Endothelial cell (in vitro differentiated cells): Measurements from ENCODE around the gene ADAMTSL5. TPM values are rescaled to one million over a fixed set of nuclear protein-coding genes. Genes with fewer than 3 reads are reported as not detected.

ENCODE experiments used
- DNase-seq: peaks from one replicate; pipeline ENCODE4 v3.0.0; 2021; ENCODE audit warnings: low spot score
- H3K27ac Mint-ChIP-seq: one replicate; pipeline ENCODE4 v1.8.0; 2021; ENCODE audit warnings: mixed read lengths, inconsistent platforms; ENCODE audit not compliant: unreplicated experiment
- H3K27me3 Mint-ChIP-seq: one replicate; pipeline ENCODE4 v1.8.0; 2021; ENCODE audit warnings: mild to moderate bottlenecking, moderate library complexity, mixed read lengths, inconsistent platforms; ENCODE audit not compliant: unreplicated experiment
- H3K36me3 Mint-ChIP-seq: one replicate; pipeline ENCODE4 v1.8.0; 2021; ENCODE audit warnings: mild to moderate bottlenecking, low read depth, mixed read lengths, inconsistent platforms; ENCODE audit not compliant: unreplicated experiment
- H3K4me1 Mint-ChIP-seq: one replicate; pipeline ENCODE4 v1.8.0; 2021; ENCODE audit warnings: mild to moderate bottlenecking, mixed read lengths, inconsistent platforms; ENCODE audit not compliant: unreplicated experiment
- H3K4me3 Mint-ChIP-seq: one replicate; pipeline ENCODE4 v1.8.0; 2021; ENCODE audit warnings: mild to moderate bottlenecking, mixed read lengths, inconsistent platforms; ENCODE audit not compliant: unreplicated experiment
- H3K9me3 Mint-ChIP-seq: one replicate; pipeline ENCODE4 v1.8.0; 2021; ENCODE audit warnings: mixed read lengths, inconsistent platforms; ENCODE audit not compliant: unreplicated experiment
- CTCF ChIP-seq: fragments of 200-600 bp; sonication (generic); IDR thresholded peaks from one replicate; pipeline ENCODE4 v1.5.0; 2021; ENCODE audit warnings: antibody characterized with exemption; ENCODE audit not compliant: unreplicated experiment
- total RNA-seq: library from RNA; stranded (reverse); fragmentation: NEBNext Ultra II Directional; extraction: Animal tissue kit (Norgen Biotek cat#: 25700); gene quantifications from one replicate; pipeline ENCODE4 v1.2.1, GENCODE V29; 2021; ENCODE audit not compliant: unreplicated experiment

The ADAMTSL5 gene
- total RNA-seq, 1 donor from 2014 or later, result 0.18 TPM

DNA sequence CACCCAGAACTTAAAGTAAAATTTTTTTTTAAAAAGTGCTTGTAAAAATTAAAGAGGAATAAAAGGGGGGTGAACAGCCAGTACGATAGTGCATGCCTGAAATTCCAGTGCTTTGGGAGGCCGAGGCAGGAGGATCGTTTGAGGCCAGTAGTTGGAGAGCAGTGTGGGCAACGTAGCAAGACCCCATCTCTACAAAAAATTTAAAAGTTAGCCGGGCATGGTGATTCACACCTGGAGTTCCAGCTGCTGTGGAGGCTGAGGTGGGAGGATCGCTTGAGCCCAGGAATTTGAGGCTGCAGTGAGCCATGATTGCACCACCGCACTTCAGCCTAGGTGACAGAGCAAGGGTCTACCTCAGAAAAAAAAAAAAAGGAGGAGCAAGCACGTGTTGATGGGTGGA, 7.8 kb downstream of the ADAMTSL5 start:
- Mint-ChIP-seq H3K4me3 (no peak overlapping the region), H3K27ac (no peak overlapping the region), H3K27me3 (peaks cover 4% of the 10 kb centered on the region), H3K36me3 (peaks cover 3% of the 10 kb centered on the region), H3K9me3 (no peaks in the 10 kb centered on the region), H3K4me1 (peaks cover 4% of the 10 kb centered on the region)
- no peak for DNase-seq
- TF ChIP-seq CTCF, result no peak

GRCh38 chr19:1503925-1504773, 8.7 kb downstream of the ADAMTSL5 start:
- peaks cover 4% of the 10 kb centered on the region for H3K27me3 Mint-ChIP-seq
- no peaks in the 10 kb centered on the region for H3K4me1 Mint-ChIP-seq
- TF ChIP-seq CTCF, result no peak
- no peak overlapping the region for H3K4me3 Mint-ChIP-seq
- H3K9me3 Mint-ChIP-seq, result no peaks in the 10 kb centered on the region
- peaks cover 3% of the 10 kb centered on the region for H3K36me3 Mint-ChIP-seq
- H3K27ac Mint-ChIP-seq, result no peak overlapping the region
- no peak for DNase-seq

- Mint-ChIP-seq H3K4me1 (no peaks in the 10 kb centered on the region), H3K9me3 (no peaks in the 10 kb centered on the region), H3K27me3 (peaks cover 4% of the 10 kb centered on the region), H3K27ac (no peak overlapping the region), H3K4me3 (no peak overlapping the region), H3K36me3 (peaks cover 3% of the 10 kb centered on the region)
- peak; percentile 66 for DNase-seq
- TF ChIP-seq CTCF, result peak; percentile 89
These were observed 9.5 kb downstream of the ADAMTSL5 start for GRCh38 chr19:1503089-1503924.

GRCh38 chr19:1502433-1503088, 10.3 kb downstream of the ADAMTSL5 start:
- no peak for TF ChIP-seq CTCF
- Mint-ChIP-seq H3K36me3 (peaks cover 3% of the 10 kb centered on the region), H3K27me3 (peaks cover 4% of the 10 kb centered on the region), H3K4me3 (no peak overlapping the region), H3K4me1 (no peaks in the 10 kb centered on the region), H3K27ac (no peak overlapping the region), H3K9me3 (no peaks in the 10 kb centered on the region)
- no peak for DNase-seq
